Stimulated activated CD8-positive, alpha-beta memory T cell treated with anti-CD3 and anti-CD28 coated beads, Interleukin-4, amount 100 ng/mL, for 48 hours (primary cell): ENCODE measurements around the gene MYRF.

ENCODE experiments used
- DNase-seq: peaks from one replicate; pipeline ENCODE4 v3.0.0-alpha.2; 2020

The MYRF gene

GRCh38 chr11:61752117-61752924, at the start of gene MYRF:
MYRF (plus strand) TSS chr11:61752636; CDS start chr11:61752745, 109 bp downstream.
- peak; percentile 73 for DNase-seq

- DNase-seq: no peak
Measured at GRCh38 chr11:61702701-61703312, 49.6 kb upstream of the MYRF start.

GRCh38 chr11:61704838-61705237, 47.6 kb upstream of the MYRF start:
- DNase-seq: no peak

- no peak for DNase-seq
Measured at GRCh38 chr11:61706452-61707400, 45.7 kb upstream of the MYRF start.

- DNase-seq: no peak
Measured at GRCh38 chr11:61707574-61707973, 44.9 kb upstream of the MYRF start.

GRCh38 chr11:61709110-61709509, 43.3 kb upstream of the MYRF start:
- DNase-seq: no peak

- DNase-seq: no peak
Measured at GRCh38 chr11:61709572-61709971, 42.9 kb upstream of the MYRF start.

GRCh38 chr11:61710019-61710418, 42.4 kb upstream of the MYRF start:
- DNase-seq: no peak

GRCh38 chr11:61711037-61711436, 41.4 kb upstream of the MYRF start:
- DNase-seq: no peak

GRCh38 chr11:61711498-61711897, 40.9 kb upstream of the MYRF start:
- DNase-seq: no peak

- no peak for DNase-seq
Measured at GRCh38 chr11:61712314-61712713, 40.1 kb upstream of the MYRF start.

- no peak for DNase-seq
Measured at GRCh38 chr11:61712846-61713245, 39.6 kb upstream of the MYRF start.

- no peak for DNase-seq
Measured at GRCh38 chr11:61713464-61713863, 39.0 kb upstream of the MYRF start.

- DNase-seq: no peak
Measured at GRCh38 chr11:61713906-61714305, 38.5 kb upstream of the MYRF start.

- no peak for DNase-seq
Measured at GRCh38 chr11:61714316-61714715, 38.1 kb upstream of the MYRF start.

GRCh38 chr11:61714916-61715315, 37.5 kb upstream of the MYRF start:
- no peak for DNase-seq

- no peak for DNase-seq
Measured at GRCh38 chr11:61715867-61716266, 36.6 kb upstream of the MYRF start.

- no peak for DNase-seq
Measured at GRCh38 chr11:61716478-61717285, 35.8 kb upstream of the MYRF start.

- no peak for DNase-seq
Measured at GRCh38 chr11:61717286-61718033, 35.0 kb upstream of the MYRF start.

GRCh38 chr11:61718046-61718531, 34.3 kb upstream of the MYRF start:
- DNase-seq: no peak

GRCh38 chr11:61718621-61719302, 33.7 kb upstream of the MYRF start:
- DNase-seq: no peak
